NT2/D1 (cell line): ENCODE measurements around the gene BICDL1.

Experiments used
- DNase-seq: peaks from one replicate; pipeline ENCODE4 v3.0.0-alpha.2; 2011; ENCODE audit warnings: low read depth, low spot score
- H3K27me3 ChIP-seq: 2 replicates; pipeline ENCODE4 v1.6.0; 2011; ENCODE audit warnings: mild to moderate bottlenecking; ENCODE audit not compliant: insufficient read length, insufficient read depth
- H3K36me3 ChIP-seq: 2 replicates; pipeline ENCODE4 v1.6.1; 2011; ENCODE audit warnings: mild to moderate bottlenecking, low read length, mixed read lengths; ENCODE audit not compliant: insufficient read depth, insufficient read length
- H3K4me1 ChIP-seq: 2 replicates; pipeline ENCODE4 v1.5.1; 2011; ENCODE audit not compliant: insufficient read depth, insufficient read length
- H3K4me3 ChIP-seq: 2 replicates; pipeline ENCODE4 v1.5.1; 2011; ENCODE audit warnings: low read depth; ENCODE audit not compliant: insufficient read length
- H3K9ac ChIP-seq: 2 replicates; pipeline ENCODE4 v1.6.0; 2011; ENCODE audit warnings: low read depth; ENCODE audit not compliant: insufficient read length
- H3K9me3 ChIP-seq: 2 replicates; pipeline ENCODE4 v1.5.1; 2011; ENCODE audit warnings: mild to moderate bottlenecking, low read length; ENCODE audit not compliant: insufficient read depth
- SUZ12 ChIP-seq: IDR thresholded peaks from 2 replicates; pipeline ENCODE4 v1.6.1; 2011; ENCODE audit not compliant: insufficient read length, insufficient read depth; ENCODE audit errors: extremely low read depth
- YY1 ChIP-seq: IDR thresholded peaks from 2 replicates; pipeline ENCODE4 v1.6.1; 2011; ENCODE audit not compliant: insufficient read length, insufficient read depth
- ZNF274 ChIP-seq: IDR thresholded peaks from 2 replicates; pipeline ENCODE4 v1.6.1; 2011; ENCODE audit warnings: mild to moderate bottlenecking, low read depth, low read length

The BICDL1 gene

GRCh38 chr12:120109570-120110267 lies 120.7 kb downstream of the BICDL1 start:
- TF ChIP-seq YY1 = no peak
- TF ChIP-seq SUZ12 = no peak
- TF ChIP-seq ZNF274 = no peak
- H3K4me1 ChIP-seq = peaks cover 26% of the 10 kb centered on the region
- DNase-seq = no peak
- H3K9ac ChIP-seq = peak overlapping the region; percentile 15
- H3K9me3 ChIP-seq = no peaks in the 10 kb centered on the region
- peaks cover 69% of the 10 kb centered on the region for H3K36me3 ChIP-seq
- H3K27me3 ChIP-seq = no peaks in the 10 kb centered on the region
- H3K4me3 ChIP-seq = no peak overlapping the region

- Histone ChIP-seq H3K36me3 (peaks cover 72% of the 10 kb centered on the region), H3K4me3 (no peak overlapping the region), H3K27me3 (no peaks in the 10 kb centered on the region), H3K4me1 (peaks cover 26% of the 10 kb centered on the region), H3K9me3 (no peaks in the 10 kb centered on the region), H3K9ac (peak overlapping the region; percentile 21)
- TF ChIP-seq SUZ12 (no peak), YY1 (no peak), ZNF274 (no peak)
- DNase-seq = no peak
Measured at GRCh38 chr12:120110550-120111501, 121.8 kb downstream of the BICDL1 start.

GRCh38 chr12:120115066-120115465 lies 126.0 kb downstream of the BICDL1 start:
- Histone ChIP-seq H3K9me3 (no peaks in the 10 kb centered on the region), H3K4me3 (peak overlapping the region; percentile 94), H3K9ac (no peak overlapping the region), H3K27me3 (no peaks in the 10 kb centered on the region), H3K36me3 (peaks cover 51% of the 10 kb centered on the region), H3K4me1 (peaks cover 21% of the 10 kb centered on the region)
- no peak for DNase-seq
- no peak for TF ChIP-seq SUZ12
- no peak for TF ChIP-seq YY1
- TF ChIP-seq ZNF274 = no peak

- Histone ChIP-seq H3K4me1 (peaks cover 15% of the 10 kb centered on the region), H3K36me3 (peaks cover 48% of the 10 kb centered on the region), H3K9ac (peak overlapping the region; percentile 85), H3K9me3 (no peaks in the 10 kb centered on the region), H3K4me3 (peak overlapping the region; percentile 94), H3K27me3 (no peaks in the 10 kb centered on the region)
- no peak for DNase-seq
- TF ChIP-seq ZNF274 (no peak), YY1 (no peak), SUZ12 (no peak)
Measured at GRCh38 chr12:120115692-120116440, 126.8 kb downstream of the BICDL1 start.

GRCh38 chr12:120116441-120116791 lies 127.4 kb downstream of the BICDL1 start, which contains the start of gene RAB35:
RAB35 (minus strand) TSS chr12:120116753; CDS start chr12:120116650, 103 bp downstream.
- TF ChIP-seq ZNF274 (no peak), YY1 (no peak), SUZ12 (no peak)
- H3K4me1 ChIP-seq = peaks cover 15% of the 10 kb centered on the region
- no peak for DNase-seq

GRCh38 chr12:120116792-120117651 lies 128.0 kb downstream of the BICDL1 start:
- H3K4me1 ChIP-seq = peaks cover 13% of the 10 kb centered on the region
- TF ChIP-seq SUZ12 (no peak), YY1 (no peak), ZNF274 (no peak)

More at GRCh38 chr12:120116441-120116791, 127.4 kb downstream of the BICDL1 start, which contains the start of gene RAB35:
- Histone ChIP-seq H3K9ac (peak within 1 kb of the TSS; percentile 99), H3K9me3 (no peaks in the 10 kb centered on the region), H3K36me3 (peaks cover 45% of the 10 kb centered on the region), H3K4me3 (peak within 1 kb of the TSS; percentile 94), H3K27me3 (no peaks in the 10 kb centered on the region)

More at GRCh38 chr12:120116792-120117651, 128.0 kb downstream of the BICDL1 start:
- DNase-seq = peak; percentile 93
- Histone ChIP-seq H3K4me3 (peak overlapping the region; percentile 94), H3K27me3 (no peaks in the 10 kb centered on the region), H3K9ac (peak overlapping the region; percentile 99), H3K9me3 (no peaks in the 10 kb centered on the region), H3K36me3 (peaks cover 42% of the 10 kb centered on the region)
